ENCODE measurements around the gene STRA6.

DNA sequence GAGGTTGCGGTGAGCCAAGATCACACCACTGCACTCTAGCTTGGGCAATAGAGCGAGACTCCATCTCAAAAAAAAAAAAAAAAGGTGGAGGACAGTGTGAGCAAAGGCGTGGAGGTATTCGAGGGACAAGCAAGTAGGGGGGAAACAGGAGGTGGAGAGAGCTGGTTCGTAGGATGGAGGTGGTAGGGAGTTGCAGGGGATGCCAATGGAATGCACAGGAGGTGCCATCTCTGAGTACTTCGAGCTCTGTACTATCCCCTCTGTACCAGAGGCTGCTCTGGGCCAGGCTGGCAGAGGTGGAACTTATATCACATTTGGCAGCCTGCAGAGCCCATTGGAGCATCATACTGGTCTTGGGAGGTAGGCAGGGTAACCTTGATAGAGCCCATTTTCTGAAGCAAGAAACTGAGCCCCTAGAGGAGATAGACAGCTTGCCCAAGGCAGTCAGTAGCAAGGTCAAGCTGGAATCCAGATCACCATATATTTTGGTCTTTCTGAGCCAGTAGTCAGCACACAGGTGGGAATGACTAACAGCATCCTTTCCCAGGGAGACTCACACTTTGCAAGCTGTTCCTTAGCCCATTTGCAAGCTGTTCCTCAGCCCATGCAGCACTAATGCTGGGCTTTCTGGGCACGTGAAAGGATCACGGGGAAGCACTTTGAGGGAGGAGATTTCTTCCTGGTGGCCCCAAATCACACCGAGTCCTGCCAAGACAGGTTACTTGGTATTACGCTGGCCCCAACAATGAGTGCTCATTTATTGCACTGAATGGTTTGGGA lies 24.4 kb upstream of the STRA6 start:
- TF ChIP-seq, protein P1, sequence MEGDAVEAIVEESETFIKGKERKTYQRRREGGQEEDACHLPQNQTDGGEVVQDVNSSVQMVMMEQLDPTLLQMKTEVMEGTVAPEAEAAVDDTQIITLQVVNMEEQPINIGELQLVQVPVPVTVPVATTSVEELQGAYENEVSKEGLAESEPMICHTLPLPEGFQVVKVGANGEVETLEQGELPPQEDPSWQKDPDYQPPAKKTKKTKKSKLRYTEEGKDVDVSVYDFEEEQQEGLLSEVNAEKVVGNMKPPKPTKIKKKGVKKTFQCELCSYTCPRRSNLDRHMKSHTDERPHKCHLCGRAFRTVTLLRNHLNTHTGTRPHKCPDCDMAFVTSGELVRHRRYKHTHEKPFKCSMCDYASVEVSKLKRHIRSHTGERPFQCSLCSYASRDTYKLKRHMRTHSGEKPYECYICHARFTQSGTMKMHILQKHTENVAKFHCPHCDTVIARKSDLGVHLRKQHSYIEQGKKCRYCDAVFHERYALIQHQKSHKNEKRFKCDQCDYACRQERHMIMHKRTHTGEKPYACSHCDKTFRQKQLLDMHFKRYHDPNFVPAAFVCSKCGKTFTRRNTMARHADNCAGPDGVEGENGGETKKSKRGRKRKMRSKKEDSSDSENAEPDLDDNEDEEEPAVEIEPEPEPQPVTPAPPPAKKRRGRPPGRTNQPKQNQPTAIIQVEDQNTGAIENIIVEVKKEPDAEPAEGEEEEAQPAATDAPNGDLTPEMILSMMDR (IDR thresholded peaks at IDR 0.05; ENCODE audit: control extremely low read depth in 1 of 3, insufficient read depth in 1 of 3, low read depth in 1 of 3, low read length in 3 of 3), result no peak
- TF ChIP-seq, protein P2, sequence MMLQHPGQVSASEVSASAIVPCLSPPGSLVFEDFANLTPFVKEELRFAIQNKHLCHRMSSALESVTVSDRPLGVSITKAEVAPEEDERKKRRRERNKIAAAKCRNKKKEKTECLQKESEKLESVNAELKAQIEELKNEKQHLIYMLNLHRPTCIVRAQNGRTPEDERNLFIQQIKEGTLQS (IDR thresholded peaks at IDR 0.05; ENCODE audit: insufficient read depth, low read depth, low read length), result no peak
- TF ChIP-seq POLR2A (IDR thresholded peaks at IDR 0.05; ENCODE audit: control extremely low read depth in 1 of 2, low read depth in 2 of 2, low read length in 2 of 2), result no peak
- TF ChIP-seq POLR2AphosphoS5 (IDR thresholded peaks at IDR 0.05; ENCODE audit: low read depth, low read length), result no peak
- no peak for TF ChIP-seq CEBPB (IDR thresholded peaks at IDR 0.05; ENCODE audit: low read depth, low read length)
- no peak for TF ChIP-seq SIN3A (conservative IDR thresholded peaks at IDR 0.05 in 1 of 2, IDR thresholded peaks at IDR 0.05 in 1 of 2; ENCODE audit: low read depth in 1 of 2, low read length in 2 of 2)
- no peak for TF ChIP-seq RNF2 (IDR thresholded peaks at IDR 0.05; ENCODE audit: borderline replicate concordance, low read depth, low read length, missing control alignments, poor library complexity, severe bottlenecking)

All from H1 (cell line).